Stomach (tissue), 9 donors: ENCODE data around the gene PPARA. TPM values are rescaled to one million over a fixed set of nuclear protein-coding genes. Genes with fewer than 3 reads are reported as not detected.

Experiments used
- DNase-seq, 2 donors: peaks; one replicate each; pipeline versions ENCODE4 v3.0.0 to v3.0.0-alpha.2; 2013 to 2019
- H3K27ac ChIP-seq, 5 donors: fragments of 200-600 bp in 4 of 5; sonication (generic) in 4 of 5; one replicate each; pipeline ENCODE4 v1.5.1; 2013 to 2019; ENCODE audit warnings: mild to moderate bottlenecking in 1 of 5, moderate library complexity in 1 of 5
- H3K27me3 ChIP-seq, 3 donors: fragments of 200-600 bp; sonication (generic); one replicate each; pipeline ENCODE4 v1.5.1; 2017 to 2019; ENCODE audit warnings: mixed run types in 1 of 3
- H3K36me3 ChIP-seq, 4 donors: fragments of 200-600 bp; sonication (generic); 1 replicate in 3 of 4; 2 replicates in 1 of 4; pipeline ENCODE4 v1.5.1; 2016 to 2019
- H3K4me1 ChIP-seq, 4 donors: fragments of 200-600 bp; sonication (generic); one replicate each; pipeline ENCODE4 v1.5.1; 2016 to 2019
- H3K4me3 ChIP-seq, 4 donors: fragments of 200-600 bp; sonication (generic) in 3 of 4; one replicate each; pipeline ENCODE4 v1.5.1; 2016 to 2019; ENCODE audit warnings: mild to moderate bottlenecking in 1 of 4
- H3K9me3 ChIP-seq, 4 donors: fragments of 200-600 bp; sonication (generic); one replicate each; pipeline ENCODE4 v1.5.1; 2016 to 2019
- CTCF ChIP-seq, 7 experiments: fragments of 450-650 bp in 4 of 7; fragments of 200-600 bp in 3 of 7; sonication (generic) in 3 of 7; IDR thresholded peaks; one replicate each; pipeline ENCODE4 v1.5.1; 2016 to 2019; ENCODE audit warnings: antibody characterized with exemption in 7 of 7, control low read depth in 2 of 7, mild to moderate bottlenecking in 1 of 7
- EP300 ChIP-seq: sonication (generic); formaldehyde crosslinking; IDR thresholded peaks from one replicate; pipeline ENCODE4 v1.6.1; 2017; ENCODE audit warnings: antibody characterized with exemption
- POLR2A ChIP-seq, 4 donors: fragments of 450-650 bp; IDR thresholded peaks; one replicate each; pipeline ENCODE4 v1.6.1; 2016; ENCODE audit warnings: antibody characterized with exemption in 4 of 4, control low read depth in 2 of 4, mild to moderate bottlenecking in 1 of 4, moderate library complexity in 1 of 4
- POLR2AphosphoS5 ChIP-seq, 3 donors: sonication (generic); formaldehyde crosslinking; IDR thresholded peaks; one replicate each; pipeline ENCODE4 v1.6.1; 2016; ENCODE audit warnings: antibody characterized with exemption in 3 of 3
- WGBS, 5 donors: extraction: QIAGEN DNeasy Blood & Tissue Kit in 3 of 5; methylation state at CpG; one replicate each; pipeline versions ENCODE4 v1.1.5 to v1.1.7; 2013 to 2018; 5-methylcytosine and 5-hydroxymethylcytosine counted together
- intact Hi-C: fragments of 100-400 bp; cut with DNase I; formaldehyde crosslinking; loops from one replicate; pipeline ENCODE4 v1.15.1; 2023; ENCODE audit warnings: low total_unique reads
- polyA plus RNA-seq, 3 donors: library from polyadenylated mRNA; stranded (reverse); fragments of 200-250 nt; gene quantifications; one replicate each; pipeline ENCODE4 v1.2.3, GENCODE V29; 2013
- total RNA-seq, 5 donors: library from RNA; depleted of rRNA; stranded (reverse); fragments of >200 nt; gene quantifications; one replicate each; pipeline versions ENCODE4 v1.1.0 to v1.2.3, GENCODE V29; 2014 to 2016
- donor health status: healthy with polysubstance abuse.
- donor health status: Bipolar disorder and iron deficiency.
- donor health status: healthy.

PPARA gene
- total and polyA plus RNA-seq, 8 donors = 3.4 to 28.8 (median 11.6) TPM

DNA sequence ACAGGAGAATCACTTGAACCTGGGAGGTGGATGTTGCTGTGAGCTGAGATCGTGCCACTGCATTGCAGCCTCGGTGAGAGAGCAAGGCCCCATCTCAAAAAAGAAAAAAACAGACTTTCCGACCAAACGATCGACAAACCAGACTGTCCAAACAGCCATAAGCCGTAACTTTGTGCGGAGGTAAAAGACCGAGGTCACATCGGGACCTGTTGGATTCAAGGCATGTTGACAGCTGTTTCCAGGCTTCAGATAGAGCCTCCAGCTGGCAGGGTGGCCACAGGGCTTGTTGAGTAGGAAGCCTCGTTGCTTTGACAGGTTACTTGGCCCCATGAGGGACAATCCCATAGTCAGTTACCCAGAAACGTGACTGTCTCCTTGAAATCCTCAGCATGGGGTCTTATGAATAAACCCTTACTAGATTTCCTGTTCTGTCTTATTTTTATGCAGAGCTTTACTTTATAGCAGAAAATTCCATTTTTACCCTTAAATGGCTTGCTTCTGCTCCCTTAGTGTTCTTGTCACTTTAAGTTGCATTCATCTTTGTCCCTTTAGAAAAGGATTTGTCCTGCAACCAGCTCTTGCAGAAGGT, 22.3 kb downstream of the PPARA start:
- no peak for TF ChIP-seq CTCF (IDR thresholded peaks at IDR 0.05)
- no peak for TF ChIP-seq POLR2AphosphoS5 (IDR thresholded peaks at IDR 0.05)
- no peak for TF ChIP-seq EP300
- no peak for TF ChIP-seq POLR2A (IDR thresholded peaks at IDR 0.05)
- Histone ChIP-seq H3K36me3 (peaks cover 7 to 18% (median 15%) of the 10 kb centered on the region in 4 donors), H3K4me3 (no peak overlapping the region), H3K9me3 (peaks cover 0 to 5% (median 0%) of the 10 kb centered on the region in 4 donors), H3K27me3 (no peaks in the 10 kb centered on the region), H3K27ac (no peak overlapping the region), H3K4me1 (peaks cover 10 to 28% (median 20%) of the 10 kb centered on the region in 4 donors)
- WGBS, 5 donors = 84 to 92% (median 88%) methylated on average over 11 of the region's 11 CpGs
- intact Hi-C loops = no loop called here
- no peak for DNase-seq

- H3K27ac ChIP-seq = no peak overlapping the region
- 66 to 79% (median 76%) methylated on average over 3 of the region's 3 CpGs for WGBS, 5 donors
- intact Hi-C loops = no loop called here
Observed at GRCh38 chr22:46173152-46173551, 22.8 kb downstream of the PPARA start.

DNA sequence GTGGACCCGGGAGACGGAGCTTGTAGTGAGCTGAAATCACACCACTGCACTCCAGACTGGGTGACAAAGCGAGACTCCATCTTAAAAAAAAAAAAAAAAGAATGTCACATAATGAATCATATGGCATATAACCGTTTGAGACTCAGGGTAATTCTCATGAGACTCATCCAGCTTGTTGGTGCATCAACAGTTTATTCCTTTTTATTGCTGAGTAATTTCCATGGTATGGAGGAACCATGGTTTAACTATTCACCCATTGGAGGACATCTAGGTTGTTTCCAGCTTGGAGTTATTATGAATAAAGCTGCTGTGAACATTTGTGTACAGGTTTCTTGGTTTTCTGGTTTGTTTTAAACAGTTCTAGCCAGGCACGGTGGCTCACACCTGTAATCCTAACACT, 25.3 kb downstream of the PPARA start:
- TF ChIP-seq POLR2AphosphoS5 (IDR thresholded peaks at IDR 0.05) (no peak), POLR2A (IDR thresholded peaks at IDR 0.05) (no peak), EP300 (no peak), CTCF (IDR thresholded peaks at IDR 0.05) (no peak)
- DNase-seq = no peak
- Histone ChIP-seq H3K4me1 (peaks cover 10 to 26% (median 18%) of the 10 kb centered on the region in 4 donors), H3K4me3 (no peak overlapping the region), H3K27ac (no peak overlapping the region), H3K36me3 (peaks cover 7 to 48% (median 42%) of the 10 kb centered on the region in 4 donors), H3K9me3 (peaks cover 3 to 23% (median 15%) of the 10 kb centered on the region in 4 donors), H3K27me3 (no peaks in the 10 kb centered on the region)
- WGBS, 5 donors = 88 to 92% (median 92%) methylated on average over 5 of the region's 5 CpGs
- intact Hi-C loops = no loop called here

More at GRCh38 chr22:46173152-46173551, 22.8 kb downstream of the PPARA start:
- H3K36me3 ChIP-seq = peaks cover 7 to 24% (median 18%) of the 10 kb centered on the region in 4 donors
- H3K27me3 ChIP-seq = no peaks in the 10 kb centered on the region
- H3K4me3 ChIP-seq = no peak overlapping the region
- no peak for TF ChIP-seq EP300
- TF ChIP-seq POLR2A (IDR thresholded peaks at IDR 0.05) = no peak
- no peak for TF ChIP-seq CTCF (IDR thresholded peaks at IDR 0.05)
- no peak for TF ChIP-seq POLR2AphosphoS5 (IDR thresholded peaks at IDR 0.05)
- DNase-seq = no peak
- H3K9me3 ChIP-seq = peaks cover 0 to 5% (median 0%) of the 10 kb centered on the region in 4 donors
- peaks cover 10 to 28% (median 20%) of the 10 kb centered on the region in 4 donors for H3K4me1 ChIP-seq

- H3K27ac ChIP-seq = no peak overlapping the region
- TF ChIP-seq EP300 (no peak), POLR2AphosphoS5 (IDR thresholded peaks at IDR 0.05) (no peak), CTCF (IDR thresholded peaks at IDR 0.05) (no peak), POLR2A (IDR thresholded peaks at IDR 0.05) (no peak)
- H3K4me3 ChIP-seq = no peak overlapping the region
- peaks cover under 1 to 16% (median 9%) of the 10 kb centered on the region in 4 donors for H3K4me1 ChIP-seq
- H3K36me3 ChIP-seq = peaks cover 7 to 57% (median 51%) of the 10 kb centered on the region in 4 donors
- H3K9me3 ChIP-seq = peaks cover 8 to 32% (median 24%) of the 10 kb centered on the region in 4 donors
- no peak for DNase-seq
- H3K27me3 ChIP-seq = no peaks in the 10 kb centered on the region
- WGBS, 5 donors = 94 to 95% (median 94%) methylated on average over 9 of the region's 9 CpGs
- intact Hi-C loops = no loop called here
Observed at GRCh38 chr22:46176508-46177003, 26.2 kb downstream of the PPARA start.
